ENCODE results near the gene BATF.

DNA sequence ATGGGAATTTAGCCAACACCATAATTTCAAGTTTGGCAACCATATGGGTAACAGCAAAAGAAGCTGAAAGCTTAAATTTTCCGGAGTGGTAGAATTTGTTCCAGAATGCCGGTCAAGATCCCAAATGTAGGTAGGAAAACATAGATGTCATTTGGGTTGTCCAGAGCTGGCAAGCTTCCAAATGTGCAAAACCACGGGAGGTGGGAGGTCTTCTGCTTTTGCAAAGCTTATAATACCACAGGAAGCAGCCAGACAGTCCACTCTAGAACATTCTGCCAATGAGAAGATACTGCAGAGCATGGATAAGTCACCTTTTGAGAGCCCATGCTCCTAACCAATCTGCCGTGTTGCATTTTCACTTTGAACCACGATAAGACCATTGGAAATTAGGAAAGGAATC, 26.4 kb upstream of the BATF start:
- TF ChIP-seq GATA2 (IDR thresholded peaks at IDR 0.05; ENCODE audit: low read depth, low read length) (no peak), GATA3 (IDR thresholded peaks at IDR 0.05; ENCODE audit: low read depth, low read length) (no peak)
